ENCODE data around the gene CYP3A5. TPM values are rescaled to one million over a fixed set of nuclear protein-coding genes. Genes with fewer than 3 reads are reported as not detected.

CYP3A5 gene
- total and polyA plus RNA-seq, 9 of the 15 experiments (the other 6 are each of a cell fraction or from before 2014, with no cell fraction given) = 0.73 to 2.8 (median 1.5) TPM

DNA sequence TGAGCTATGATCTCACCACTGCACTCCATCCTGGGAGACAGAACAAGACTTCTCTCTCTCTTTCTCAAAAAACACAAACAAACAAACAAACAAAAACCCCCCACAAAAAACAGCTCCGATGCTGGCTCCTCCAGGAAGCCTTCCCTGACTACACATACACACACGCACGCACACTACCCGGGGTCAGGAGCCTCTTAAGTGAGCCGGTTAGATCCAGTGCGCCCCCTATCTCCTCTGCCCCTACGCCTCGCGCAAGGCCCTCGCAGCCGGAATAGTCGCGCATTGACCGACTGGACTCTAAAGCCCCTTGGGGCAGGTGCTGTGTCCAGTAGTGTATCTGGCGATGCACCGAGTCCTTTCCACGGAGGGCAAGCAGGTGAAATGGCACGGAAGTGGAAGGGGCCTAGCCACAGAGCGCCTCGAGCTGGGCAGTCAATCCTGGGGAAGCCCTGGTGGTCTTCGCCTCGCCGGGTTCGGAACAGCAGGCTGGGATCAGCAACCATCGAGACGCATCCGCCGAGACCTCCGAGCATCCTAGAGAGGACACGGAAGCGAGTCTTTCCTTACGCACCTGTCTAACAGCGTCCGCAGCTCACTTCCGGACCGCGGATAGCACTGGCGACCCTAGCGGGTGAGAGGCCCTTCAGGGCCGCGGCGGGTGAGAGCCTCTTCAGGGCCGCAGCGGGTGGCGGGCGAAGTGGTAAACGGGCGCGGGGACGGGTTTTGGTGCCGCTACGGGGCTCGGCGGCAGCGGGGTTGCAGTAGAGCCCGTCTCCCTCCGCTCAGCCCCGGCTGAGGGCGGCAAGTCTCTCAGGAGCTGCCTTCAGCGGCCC is 63.2 kb downstream of the CYP3A5 start, which contains the start of gene ZSCAN25 (continued):
- TF ChIP-seq, protein P1, sequence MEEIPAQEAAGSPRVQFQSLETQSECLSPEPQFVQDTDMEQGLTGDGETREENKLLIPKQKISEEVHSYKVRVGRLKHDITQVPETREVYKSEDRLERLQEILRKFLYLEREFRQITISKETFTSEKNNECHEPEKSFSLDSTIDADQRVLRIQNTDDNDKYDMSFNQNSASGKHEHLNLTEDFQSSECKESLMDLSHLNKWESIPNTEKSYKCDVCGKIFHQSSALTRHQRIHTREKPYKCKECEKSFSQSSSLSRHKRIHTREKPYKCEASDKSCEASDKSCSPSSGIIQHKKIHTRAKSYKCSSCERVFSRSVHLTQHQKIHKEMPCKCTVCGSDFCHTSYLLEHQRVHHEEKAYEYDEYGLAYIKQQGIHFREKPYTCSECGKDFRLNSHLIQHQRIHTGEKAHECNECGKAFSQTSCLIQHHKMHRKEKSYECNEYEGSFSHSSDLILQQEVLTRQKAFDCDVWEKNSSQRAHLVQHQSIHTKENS (CRISPR knock-in tag; IDR thresholded peaks at IDR 0.05) = no peak
- TF ChIP-seq GATAD2A (IDR thresholded peaks at IDR 0.05) (peak; percentile 84; the same call in 1 of the 2 replicates), ZNF589 (CRISPR knock-in tag; IDR thresholded peaks at IDR 0.05; ENCODE audit: low read depth) (peak; percentile 79), ZSCAN32 (CRISPR knock-in tag; IDR thresholded peaks at IDR 0.05) (no peak), MIER1 (IDR thresholded peaks at IDR 0.05; ENCODE audit: low read depth) (0 out of 2 replicates have a peak, but pooled peaks have one; percentile 52), POLR2H (tag; IDR thresholded peaks at IDR 0.05; ENCODE audit: low read depth) (peak; percentile 75), ZNF384 (IDR thresholded peaks at IDR 0.05; ENCODE audit: low read depth, low read length) (peak; percentile 57; the same call in 1 of the 2 replicates), CBFA2T3 (IDR thresholded peaks at IDR 0.05) (peak; percentile 5; the same call in 1 of the 2 replicates), ZNF75A (CRISPR knock-in tag; IDR thresholded peaks at IDR 0.05) (no peak; the same call in 1 of the 2 replicates), L3MBTL2 (IDR thresholded peaks at IDR 0.05) (peak; percentile 96), ELF1 (tag; IDR thresholded peaks at IDR 0.05) (peak; percentile 96), NFXL1 (CRISPR knock-in tag; IDR thresholded peaks at IDR 0.05) (no peak), ZNF184 (CRISPR knock-in tag; IDR thresholded peaks at IDR 0.05) (no peak), JUNB (CRISPR knock-in tag; conservative IDR thresholded peaks at IDR 0.05) (no peak)
- TF ChIP-seq, protein P2, sequence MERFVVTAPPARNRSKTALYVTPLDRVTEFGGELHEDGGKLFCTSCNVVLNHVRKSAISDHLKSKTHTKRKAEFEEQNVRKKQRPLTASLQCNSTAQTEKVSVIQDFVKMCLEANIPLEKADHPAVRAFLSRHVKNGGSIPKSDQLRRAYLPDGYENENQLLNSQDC (CRISPR knock-in tag; IDR thresholded peaks at IDR 0.05) = peak; percentile 60; the same call in 1 of the 2 replicates
- TF ChIP-seq, protein P3, sequence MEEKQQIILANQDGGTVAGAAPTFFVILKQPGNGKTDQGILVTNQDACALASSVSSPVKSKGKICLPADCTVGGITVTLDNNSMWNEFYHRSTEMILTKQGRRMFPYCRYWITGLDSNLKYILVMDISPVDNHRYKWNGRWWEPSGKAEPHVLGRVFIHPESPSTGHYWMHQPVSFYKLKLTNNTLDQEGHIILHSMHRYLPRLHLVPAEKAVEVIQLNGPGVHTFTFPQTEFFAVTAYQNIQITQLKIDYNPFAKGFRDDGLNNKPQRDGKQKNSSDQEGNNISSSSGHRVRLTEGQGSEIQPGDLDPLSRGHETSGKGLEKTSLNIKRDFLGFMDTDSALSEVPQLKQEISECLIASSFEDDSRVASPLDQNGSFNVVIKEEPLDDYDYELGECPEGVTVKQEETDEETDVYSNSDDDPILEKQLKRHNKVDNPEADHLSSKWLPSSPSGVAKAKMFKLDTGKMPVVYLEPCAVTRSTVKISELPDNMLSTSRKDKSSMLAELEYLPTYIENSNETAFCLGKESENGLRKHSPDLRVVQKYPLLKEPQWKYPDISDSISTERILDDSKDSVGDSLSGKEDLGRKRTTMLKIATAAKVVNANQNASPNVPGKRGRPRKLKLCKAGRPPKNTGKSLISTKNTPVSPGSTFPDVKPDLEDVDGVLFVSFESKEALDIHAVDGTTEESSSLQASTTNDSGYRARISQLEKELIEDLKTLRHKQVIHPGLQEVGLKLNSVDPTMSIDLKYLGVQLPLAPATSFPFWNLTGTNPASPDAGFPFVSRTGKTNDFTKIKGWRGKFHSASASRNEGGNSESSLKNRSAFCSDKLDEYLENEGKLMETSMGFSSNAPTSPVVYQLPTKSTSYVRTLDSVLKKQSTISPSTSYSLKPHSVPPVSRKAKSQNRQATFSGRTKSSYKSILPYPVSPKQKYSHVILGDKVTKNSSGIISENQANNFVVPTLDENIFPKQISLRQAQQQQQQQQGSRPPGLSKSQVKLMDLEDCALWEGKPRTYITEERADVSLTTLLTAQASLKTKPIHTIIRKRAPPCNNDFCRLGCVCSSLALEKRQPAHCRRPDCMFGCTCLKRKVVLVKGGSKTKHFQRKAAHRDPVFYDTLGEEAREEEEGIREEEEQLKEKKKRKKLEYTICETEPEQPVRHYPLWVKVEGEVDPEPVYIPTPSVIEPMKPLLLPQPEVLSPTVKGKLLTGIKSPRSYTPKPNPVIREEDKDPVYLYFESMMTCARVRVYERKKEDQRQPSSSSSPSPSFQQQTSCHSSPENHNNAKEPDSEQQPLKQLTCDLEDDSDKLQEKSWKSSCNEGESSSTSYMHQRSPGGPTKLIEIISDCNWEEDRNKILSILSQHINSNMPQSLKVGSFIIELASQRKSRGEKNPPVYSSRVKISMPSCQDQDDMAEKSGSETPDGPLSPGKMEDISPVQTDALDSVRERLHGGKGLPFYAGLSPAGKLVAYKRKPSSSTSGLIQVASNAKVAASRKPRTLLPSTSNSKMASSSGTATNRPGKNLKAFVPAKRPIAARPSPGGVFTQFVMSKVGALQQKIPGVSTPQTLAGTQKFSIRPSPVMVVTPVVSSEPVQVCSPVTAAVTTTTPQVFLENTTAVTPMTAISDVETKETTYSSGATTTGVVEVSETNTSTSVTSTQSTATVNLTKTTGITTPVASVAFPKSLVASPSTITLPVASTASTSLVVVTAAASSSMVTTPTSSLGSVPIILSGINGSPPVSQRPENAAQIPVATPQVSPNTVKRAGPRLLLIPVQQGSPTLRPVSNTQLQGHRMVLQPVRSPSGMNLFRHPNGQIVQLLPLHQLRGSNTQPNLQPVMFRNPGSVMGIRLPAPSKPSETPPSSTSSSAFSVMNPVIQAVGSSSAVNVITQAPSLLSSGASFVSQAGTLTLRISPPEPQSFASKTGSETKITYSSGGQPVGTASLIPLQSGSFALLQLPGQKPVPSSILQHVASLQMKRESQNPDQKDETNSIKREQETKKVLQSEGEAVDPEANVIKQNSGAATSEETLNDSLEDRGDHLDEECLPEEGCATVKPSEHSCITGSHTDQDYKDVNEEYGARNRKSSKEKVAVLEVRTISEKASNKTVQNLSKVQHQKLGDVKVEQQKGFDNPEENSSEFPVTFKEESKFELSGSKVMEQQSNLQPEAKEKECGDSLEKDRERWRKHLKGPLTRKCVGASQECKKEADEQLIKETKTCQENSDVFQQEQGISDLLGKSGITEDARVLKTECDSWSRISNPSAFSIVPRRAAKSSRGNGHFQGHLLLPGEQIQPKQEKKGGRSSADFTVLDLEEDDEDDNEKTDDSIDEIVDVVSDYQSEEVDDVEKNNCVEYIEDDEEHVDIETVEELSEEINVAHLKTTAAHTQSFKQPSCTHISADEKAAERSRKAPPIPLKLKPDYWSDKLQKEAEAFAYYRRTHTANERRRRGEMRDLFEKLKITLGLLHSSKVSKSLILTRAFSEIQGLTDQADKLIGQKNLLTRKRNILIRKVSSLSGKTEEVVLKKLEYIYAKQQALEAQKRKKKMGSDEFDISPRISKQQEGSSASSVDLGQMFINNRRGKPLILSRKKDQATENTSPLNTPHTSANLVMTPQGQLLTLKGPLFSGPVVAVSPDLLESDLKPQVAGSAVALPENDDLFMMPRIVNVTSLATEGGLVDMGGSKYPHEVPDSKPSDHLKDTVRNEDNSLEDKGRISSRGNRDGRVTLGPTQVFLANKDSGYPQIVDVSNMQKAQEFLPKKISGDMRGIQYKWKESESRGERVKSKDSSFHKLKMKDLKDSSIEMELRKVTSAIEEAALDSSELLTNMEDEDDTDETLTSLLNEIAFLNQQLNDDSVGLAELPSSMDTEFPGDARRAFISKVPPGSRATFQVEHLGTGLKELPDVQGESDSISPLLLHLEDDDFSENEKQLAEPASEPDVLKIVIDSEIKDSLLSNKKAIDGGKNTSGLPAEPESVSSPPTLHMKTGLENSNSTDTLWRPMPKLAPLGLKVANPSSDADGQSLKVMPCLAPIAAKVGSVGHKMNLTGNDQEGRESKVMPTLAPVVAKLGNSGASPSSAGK (IDR thresholded peaks at IDR 0.05) = peak; percentile 96

Measured in K562 (cell line).